HepG2 (cell line): ENCODE results near the gene HYDIN. TPM values are rescaled to one million over a fixed set of nuclear protein-coding genes. Genes with fewer than 3 reads are reported as not detected.
"Not testable (repeated sequence)": the region's sequence is repeated elsewhere in the genome, so short reads cannot be mapped to it uniquely, and the experiment has no call there.

ENCODE experiments used
- ATAC-seq: fragments of 200-7000 bp; cut with Tn5 transposase; 3 replicates; pipeline ENCODE4 v1.9.1; 2020; ENCODE audit warnings: mild to moderate bottlenecking, moderate library complexity
- BruUV-seq: library from RNA; stranded (reverse); fragments of 400-500 nt; replicated peaks from 2 replicates; lab custom pipeline; 2021; lab: Mats Ljungman, UMichigan
- CTCF ChIA-PET: fragments of 300-600 bp; formaldehyde crosslinking; extraction: SDS; loops from one replicate; lab custom pipeline; 2021; ENCODE audit warnings: low total read pairs, inconsistent platforms, low intra/inter-chr PET ratio; lab: Yijun Ruan, JAX
- POLR2A ChIA-PET: fragments of 350-600 bp; sonication (Branson Sonifier 250); formaldehyde crosslinking; loops from one replicate; lab custom pipeline; 2020; ENCODE audit warnings: antibody characterized with exemption, inconsistent platforms; lab: Yijun Ruan, JAX
- DNase-seq: peaks from one replicate; pipeline ENCODE4 v3.0.0-alpha.2; 2015; ENCODE audit warnings: low spot score
- FAIRE-seq: peaks from 3 replicates; lab custom pipeline; 2011; peaks lifted over from hg19 to GRCh38; lab: Jason Lieb, UNC
- H2AFZ ChIP-seq: one replicate; pipeline ENCODE4 v1.6.1; 2011; ENCODE audit warnings: low read length, inconsistent platforms
- H3K27ac ChIP-seq: fragments of 300-600 bp; 3 replicates; pipeline ENCODE4 v1.8.0; 2011; ENCODE audit warnings: mixed run types, mild to moderate bottlenecking, mixed read lengths, low read length, inconsistent platforms; ENCODE audit not compliant: insufficient read depth; ENCODE audit errors: extremely low read length
- H3K27me3 ChIP-seq, 2 experiments: fragments of 200-600 bp in 1 of 2; 2 replicates in 1 of 2; 3 replicates in 1 of 2; pipeline versions ENCODE4 v1.6.0 to v1.8.0; 2011; ENCODE audit warnings: low read length in 2 of 2, mild to moderate bottlenecking in 2 of 2, moderate library complexity in 2 of 2, inconsistent platforms in 1 of 2; ENCODE audit not compliant: insufficient read depth in 2 of 2, control insufficient read depth in 1 of 2
- H3K36me3 ChIP-seq, 2 experiments: fragments of 200-600 bp in 1 of 2; replicated peaks in 1 of 2; 2 replicates in 1 of 2; 3 replicates in 1 of 2; pipeline versions ENCODE4 v1.5.1 to v1.8.0; 2011; ENCODE audit warnings: low read length in 2 of 2, inconsistent platforms in 1 of 2; ENCODE audit not compliant: insufficient read depth in 2 of 2, control insufficient read depth in 1 of 2
- H3K4me1 ChIP-seq: 2 replicates; pipeline ENCODE4 v1.5.1; 2012; ENCODE audit warnings: low read length, inconsistent platforms; ENCODE audit not compliant: insufficient read depth
- H3K4me2 ChIP-seq: 2 replicates; pipeline ENCODE4 v1.6.0; 2011; ENCODE audit warnings: low read depth, low read length, inconsistent platforms
- H3K4me3 ChIP-seq, 3 experiments: fragments of 200-600 bp in 1 of 3; sonication (generic), shearing (Covaris generic) in 1 of 3; replicated peaks in 1 of 3; 2 replicates each; pipeline ENCODE4 v1.5.1; 2011 to 2016; ENCODE audit warnings: low read length in 3 of 3, inconsistent platforms in 2 of 3, low read depth in 2 of 3, mild to moderate bottlenecking in 2 of 3, control low read depth in 1 of 3, mixed read lengths in 1 of 3; ENCODE audit not compliant: insufficient read depth in 1 of 3
- H3K79me2 ChIP-seq: one replicate; pipeline ENCODE4 v1.6.1; 2011; ENCODE audit warnings: low read length, inconsistent platforms; ENCODE audit not compliant: insufficient read depth
- H3K9ac ChIP-seq: 2 replicates; pipeline ENCODE4 v1.6.0; 2011; ENCODE audit warnings: mild to moderate bottlenecking, low read depth, low read length, inconsistent platforms; ENCODE audit not compliant: insufficient read depth
- H3K9me3 ChIP-seq: 2 replicates; pipeline ENCODE4 v1.5.1; 2012; ENCODE audit warnings: mild to moderate bottlenecking, low read length
- H4K20me1 ChIP-seq: 2 replicates; pipeline ENCODE4 v1.6.0; 2011; ENCODE audit warnings: inconsistent platforms, mild to moderate bottlenecking, low read length, moderate library complexity; ENCODE audit not compliant: insufficient read depth
- WGBS: methylation state at CpG from one replicate; pipeline ENCODE4 v1.1.6; 2017; ENCODE audit warnings: low lambda C conversion rate; 5-methylcytosine and 5-hydroxymethylcytosine counted together
- in situ Hi-C: cut with HindIII; loops from 2 replicates; pipeline ENCODE4 v1.10.0; 2017; ENCODE audit warnings: low pct_unique_long_range_greater_than_20kb; ENCODE audit not compliant: extremely low pct_ligation_motif_present
- intact Hi-C: fragments of 100-400 bp; cut with micrococcal nuclease; formaldehyde crosslinking; loops from one replicate; pipeline ENCODE4 v1.10.0; 2022; ENCODE audit not compliant: unreplicated experiment
- polyA plus RNA-seq, 8 experiments: library from polyadenylated mRNA; depleted of rRNA in 3 of 8; stranded (reverse) in 7 of 8; unstranded in 1 of 8; fragments of >200 nt; fragmentation: Illumina TruSeq in 4 of 8; extraction: Trizol in 4 of 8; gene quantifications; 2 replicates each; pipeline versions ENCODE4 v1.2.1 to v1.2.3, GENCODE V29; 2011 to 2016; ENCODE audit warnings: low read depth in 4 of 8, missing spikeins in 1 of 8, mixed read lengths in 1 of 8; ENCODE audit not compliant: insufficient read depth in 1 of 8
- total RNA-seq, 5 experiments: library from RNA; depleted of rRNA; stranded (reverse); fragments of >200 nt; fragmentation: Illumina TruSeq; extraction: Trizol; gene quantifications; 2 replicates each; pipeline ENCODE4 v1.2.3, GENCODE V29; 2016; ENCODE audit warnings: low read depth in 1 of 5

Gene HYDIN
- total and polyA plus RNA-seq, 2 of the 13 experiments (the other 11 are each of a cell fraction or from before 2014, with no cell fraction given), result not detected

DNA sequence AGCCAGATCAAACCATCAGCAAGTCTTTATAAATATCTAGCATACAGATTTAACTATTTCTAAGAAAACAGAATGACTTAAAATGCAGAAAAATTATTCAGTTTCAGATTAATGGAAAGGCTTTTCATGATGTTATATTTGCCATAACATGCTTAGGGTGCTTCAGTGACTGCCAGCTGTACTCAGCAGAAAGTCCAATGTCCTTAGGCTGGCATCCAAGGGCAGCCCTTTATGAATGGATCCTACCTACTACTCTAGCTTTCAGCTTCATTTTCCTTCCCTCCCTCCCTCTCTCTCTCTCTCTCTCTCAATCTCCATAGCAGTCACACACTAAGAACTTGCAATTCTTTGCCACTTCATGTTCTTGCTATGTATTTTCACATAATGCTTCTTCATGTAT lies 124.6 kb downstream of the HYDIN start:
- in situ Hi-C loops, H3K27ac ChIP-seq, H3K4me1 ChIP-seq, intact Hi-C loops, H3K9me3 ChIP-seq, H3K9ac ChIP-seq, DNase-seq, H3K4me2 ChIP-seq, H3K27me3 ChIP-seq, H3K79me2 ChIP-seq, ATAC-seq, BruUV-seq, H4K20me1 ChIP-seq, H2AFZ ChIP-seq, POLR2A ChIA-PET, H3K4me3 ChIP-seq, CTCF ChIA-PET, FAIRE-seq, H3K36me3 ChIP-seq: not testable (repeated sequence)

GRCh38 chr16:71083573-71083972 lies 146.9 kb downstream of the HYDIN start:
- H3K4me2 ChIP-seq, DNase-seq, intact Hi-C loops, POLR2A ChIA-PET, in situ Hi-C loops, H3K36me3 ChIP-seq, H3K27ac ChIP-seq, H3K4me3 ChIP-seq, FAIRE-seq, ATAC-seq, H2AFZ ChIP-seq, H3K27me3 ChIP-seq, H3K79me2 ChIP-seq, CTCF ChIA-PET, H3K4me1 ChIP-seq, H4K20me1 ChIP-seq, H3K9ac ChIP-seq, H3K9me3 ChIP-seq, BruUV-seq: not testable (repeated sequence)
- WGBS, result 38% methylated on average over 5 of the region's 6 CpGs

- ATAC-seq, H3K4me2 ChIP-seq, H3K27me3 ChIP-seq, DNase-seq, H3K27ac ChIP-seq, CTCF ChIA-PET, H4K20me1 ChIP-seq, H3K4me1 ChIP-seq, H3K9ac ChIP-seq, intact Hi-C loops, POLR2A ChIA-PET, FAIRE-seq, H2AFZ ChIP-seq, H3K9me3 ChIP-seq, H3K79me2 ChIP-seq, H3K36me3 ChIP-seq, BruUV-seq, in situ Hi-C loops, H3K4me3 ChIP-seq: not testable (repeated sequence)
- 6% methylated on average over 1 of the region's 1 CpG for WGBS
Measured at GRCh38 chr16:71080777-71081176, 149.7 kb downstream of the HYDIN start.

DNA sequence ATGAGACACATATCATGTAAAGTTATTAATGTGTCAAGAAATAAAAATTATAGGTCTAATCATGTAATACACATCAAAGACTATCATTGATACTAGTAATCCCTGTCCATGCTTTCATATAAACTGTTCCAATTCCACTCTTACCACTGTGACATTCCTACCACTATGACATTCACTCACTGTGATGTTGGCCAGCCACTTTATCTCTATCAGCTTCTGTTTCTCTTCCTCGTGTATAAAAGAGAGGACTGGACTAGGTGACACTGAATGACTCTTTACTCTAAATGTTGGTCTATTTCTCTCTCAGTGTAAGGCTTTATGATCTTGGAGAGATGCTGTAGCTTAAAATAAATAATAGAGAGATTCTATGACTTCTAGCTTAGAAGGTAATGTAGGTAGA lies 150.3 kb downstream of the HYDIN start:
- FAIRE-seq, CTCF ChIA-PET, H3K4me1 ChIP-seq, H2AFZ ChIP-seq, H3K9ac ChIP-seq, H3K4me2 ChIP-seq, H3K79me2 ChIP-seq, H4K20me1 ChIP-seq, in situ Hi-C loops, H3K9me3 ChIP-seq, H3K36me3 ChIP-seq, H3K4me3 ChIP-seq, H3K27me3 ChIP-seq, H3K27ac ChIP-seq, intact Hi-C loops, POLR2A ChIA-PET, BruUV-seq, DNase-seq, ATAC-seq: not testable (repeated sequence)
- WGBS, result no CpG with 5 or more reads among the region's 1 CpG
